SK-N-DZ (cell line): ENCODE results near the gene UNG. TPM values are rescaled to one million over a fixed set of nuclear protein-coding genes. Genes with fewer than 3 reads are reported as not detected.
A peak's percentile ranks its signal among the peaks of the same experiment; 100 is the strongest.
"Not testable (repeated sequence)": the region's sequence is repeated elsewhere in the genome, so short reads cannot be mapped to it uniquely, and the experiment has no call there.

Experiments used
- DNase-seq: peaks from one replicate; pipeline ENCODE4 v3.0.0-alpha.2; 2015; ENCODE audit warnings: low spot score
- polyA plus RNA-seq, 2 experiments: library from polyadenylated mRNA; depleted of rRNA; stranded (reverse); fragments of >200 nt; gene quantifications; 2 replicates each; pipeline ENCODE4 v1.2.3, GENCODE V29; 2014

The UNG gene
- 143 and 207 TPM in 2 replicates for polyA plus RNA-seq (2014; cell fraction: cytosol; rRNA removed)
- 139 and 180 TPM in 2 replicates for polyA plus RNA-seq (2014; cell fraction: nucleus; rRNA removed)

DNA sequence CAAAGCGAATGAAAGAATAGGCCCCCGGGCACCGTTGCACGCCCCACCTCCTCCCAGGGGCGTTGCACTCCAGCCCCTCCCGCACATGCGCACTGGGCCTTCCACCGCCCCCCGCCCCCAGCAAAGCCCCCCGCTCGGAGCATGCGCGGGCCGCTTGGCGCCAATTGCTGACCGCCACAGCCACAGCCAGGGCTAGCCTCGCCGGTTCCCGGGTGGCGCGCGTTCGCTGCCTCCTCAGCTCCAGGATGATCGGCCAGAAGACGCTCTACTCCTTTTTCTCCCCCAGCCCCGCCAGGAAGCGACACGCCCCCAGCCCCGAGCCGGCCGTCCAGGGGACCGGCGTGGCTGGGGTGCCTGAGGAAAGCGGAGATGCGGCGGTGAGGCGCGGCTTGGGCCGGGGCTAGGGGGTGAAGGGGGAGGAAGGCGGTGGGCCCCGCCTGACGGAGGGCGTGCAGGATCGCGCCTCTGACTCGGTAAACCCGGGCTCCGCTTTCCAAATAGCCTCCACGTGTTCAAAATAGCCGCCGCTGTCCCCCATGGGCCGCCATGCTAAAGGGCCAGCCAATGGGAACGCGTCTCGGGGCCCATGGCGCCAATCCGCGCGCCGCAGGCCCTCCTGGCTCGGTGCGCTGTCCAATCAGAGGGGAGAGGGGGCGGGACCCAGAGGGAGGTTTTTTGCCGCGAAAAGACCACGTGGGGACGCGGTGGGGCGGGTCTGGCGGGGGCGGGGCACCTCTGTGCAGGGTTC, at the start of gene UNG:
TSS of gene UNG (plus strand) at position 163 of the 748 bp plus-strand sequence. CDS start at position 246, 83 bp downstream.
- peak; percentile 95 for DNase-seq

DNA sequence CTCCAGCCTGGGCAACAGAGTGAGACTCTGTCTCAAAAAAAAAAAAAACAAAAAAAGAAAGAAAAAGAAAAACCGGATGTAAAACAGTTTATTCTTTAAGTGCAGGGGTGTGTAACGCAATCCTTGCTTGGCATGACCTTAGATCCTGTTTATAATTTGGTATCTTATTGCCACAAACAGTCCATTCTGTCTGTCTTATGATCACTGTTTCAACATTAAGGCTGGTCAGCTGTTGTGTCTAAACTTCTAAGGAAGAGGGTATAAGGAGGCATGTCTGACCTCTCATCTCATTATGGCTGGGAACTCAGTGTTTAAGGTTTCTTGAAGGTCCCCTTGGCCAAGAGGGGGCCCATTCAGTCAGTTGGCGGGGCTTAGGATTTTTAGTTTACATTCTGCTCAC, 48.7 kb upstream of the UNG start:
- not testable (repeated sequence) for DNase-seq

- DNase-seq: not testable (repeated sequence)
Measured at GRCh38 chr12:109049794-109050193, 47.6 kb upstream of the UNG start.

DNA sequence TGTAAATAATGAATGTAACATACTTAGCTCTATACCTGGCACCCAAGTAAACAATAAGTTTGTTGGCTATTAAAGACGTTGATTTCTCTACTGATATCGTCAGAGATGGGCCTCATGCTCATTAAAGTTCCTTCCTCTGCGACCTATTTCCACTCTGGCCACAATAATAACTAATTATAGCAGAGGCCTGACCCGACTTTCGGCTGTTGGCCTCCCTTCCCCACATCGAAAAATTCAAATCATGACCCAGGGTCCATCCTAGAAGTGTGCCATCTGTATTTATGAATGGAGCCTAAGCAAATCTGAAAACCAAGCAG, 45.3 kb upstream of the UNG start:
- DNase-seq: no peak

- DNase-seq: peak; percentile 86
Measured at GRCh38 chr12:109052414-109053323, 44.7 kb upstream of the UNG start, which contains the start of gene USP30. Gene USP30 (plus strand): TSS chr12:109052576. CDS start chr12:109052679, 103 bp downstream.

DNA sequence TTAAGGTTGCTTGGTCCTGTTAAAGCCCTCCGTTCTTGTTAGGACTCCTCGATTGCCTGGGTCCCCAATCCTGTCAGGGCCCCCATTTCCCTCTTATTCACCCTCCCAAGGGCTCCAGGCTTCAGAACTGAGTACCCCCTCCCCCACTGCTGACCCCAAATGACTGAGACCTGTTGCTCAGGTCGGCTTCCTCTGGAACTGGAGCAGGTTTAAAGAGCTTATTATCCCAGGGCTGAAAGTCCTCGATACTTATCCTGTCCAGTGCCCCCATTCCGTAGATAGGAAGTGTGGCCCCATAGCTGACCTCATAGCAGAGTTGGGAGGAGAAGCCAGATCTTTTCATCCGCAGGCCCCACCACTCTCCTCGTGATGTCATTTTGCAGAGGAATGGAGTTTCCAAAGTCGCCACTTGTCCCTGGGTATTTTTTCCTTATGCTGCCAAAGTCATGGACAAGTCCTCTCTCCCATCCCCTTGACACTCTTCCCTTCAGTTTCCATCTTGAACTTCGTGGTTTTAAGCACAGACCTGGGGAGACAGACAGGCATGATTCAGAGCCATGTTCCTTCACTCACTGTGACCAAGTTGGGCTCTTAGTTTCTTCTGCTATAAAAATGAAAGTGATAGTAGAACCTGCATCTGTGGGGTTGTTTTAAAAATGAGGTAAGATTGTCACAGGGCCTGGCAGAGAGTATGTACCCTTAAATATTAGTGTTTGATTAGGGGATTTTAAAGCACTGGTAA, 43.8 kb upstream of the UNG start:
- DNase-seq: no peak

DNA sequence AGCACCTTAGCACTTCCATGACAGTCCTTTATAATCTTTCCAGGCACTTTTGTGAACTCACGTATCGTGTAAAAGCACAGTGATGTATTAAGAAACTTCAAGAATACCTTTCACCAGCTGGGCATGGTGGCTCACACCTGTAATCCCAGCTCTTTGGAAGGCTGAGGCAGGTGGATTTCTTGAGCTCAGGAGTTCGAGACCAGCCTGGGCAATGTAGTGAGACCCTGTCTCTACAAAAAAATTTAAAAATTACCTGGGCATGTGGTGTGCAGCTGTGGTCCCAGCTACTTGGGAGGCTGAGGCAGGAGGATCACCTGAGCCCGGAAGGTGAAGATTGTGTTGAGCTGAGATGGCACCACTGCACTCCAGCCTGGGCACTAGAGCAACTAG, 43.3 kb upstream of the UNG start:
- not testable (repeated sequence) for DNase-seq

- DNase-seq: no peak
Measured at GRCh38 chr12:109054520-109054919, 42.9 kb upstream of the UNG start.

GRCh38 chr12:109056891-109057290, 40.5 kb upstream of the UNG start:
- no peak for DNase-seq

- DNase-seq: no peak
Measured at GRCh38 chr12:109057376-109057775, 40.0 kb upstream of the UNG start.

DNA sequence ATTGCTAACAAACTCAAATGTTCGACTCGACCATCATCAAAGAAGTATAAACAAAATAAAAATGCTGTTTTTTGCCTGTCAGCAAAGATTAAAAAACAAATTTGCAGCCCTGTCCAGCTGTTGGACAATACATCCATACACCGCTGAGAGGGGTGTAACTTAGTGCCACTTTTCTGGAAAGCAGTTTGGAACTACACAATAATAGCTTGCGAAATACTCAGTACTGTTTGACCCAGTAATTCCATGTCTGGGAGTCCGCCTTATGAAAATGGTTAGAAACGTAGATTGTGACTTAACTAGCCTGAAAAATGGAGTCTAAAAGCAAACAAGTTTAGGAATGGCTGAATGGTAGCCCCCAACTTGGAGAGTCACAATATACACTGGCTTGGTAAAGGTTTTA, 38.6 kb upstream of the UNG start:
- DNase-seq: no peak

GRCh38 chr12:109064143-109064542, 33.3 kb upstream of the UNG start:
- DNase-seq: no peak

DNA sequence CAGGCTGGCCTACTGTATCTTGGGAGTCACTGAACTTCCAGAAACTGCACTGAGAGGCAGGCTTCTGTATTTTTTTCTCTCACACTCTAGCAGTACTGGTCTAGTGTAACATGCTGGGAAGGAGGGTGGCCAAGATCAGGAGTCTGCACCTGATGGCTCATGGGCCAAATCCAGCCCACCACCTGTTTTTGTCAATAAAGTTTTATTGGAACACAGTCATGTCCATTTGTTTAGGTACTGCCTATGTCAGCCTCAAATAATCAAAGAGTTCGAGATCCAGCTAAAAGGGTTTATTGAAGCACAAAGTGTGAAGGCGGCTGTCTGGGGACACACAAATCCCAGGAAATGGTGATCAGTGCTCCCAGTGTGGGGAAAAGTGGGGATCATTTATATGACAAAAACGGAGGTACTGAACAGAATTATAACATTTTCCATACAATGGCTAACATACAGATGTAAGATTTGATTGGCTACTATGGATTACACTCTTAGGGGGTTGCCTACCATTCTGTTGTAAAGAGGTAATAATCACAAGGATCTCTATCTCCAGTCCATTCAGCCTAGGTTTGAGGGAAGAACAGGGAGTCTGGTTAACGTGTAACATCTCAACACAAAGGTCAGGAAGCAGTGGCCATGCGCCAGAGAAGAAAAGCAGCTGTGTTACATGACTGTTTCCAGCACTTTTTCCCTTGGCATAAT, 32.1 kb upstream of the UNG start:
- DNase-seq: no peak

GRCh38 chr12:109065853-109066193, 31.6 kb upstream of the UNG start:
- DNase-seq: no peak

GRCh38 chr12:109069307-109070271, 27.8 kb upstream of the UNG start:
- DNase-seq: no peak

GRCh38 chr12:109074866-109075265, 22.5 kb upstream of the UNG start:
- no peak for DNase-seq

DNA sequence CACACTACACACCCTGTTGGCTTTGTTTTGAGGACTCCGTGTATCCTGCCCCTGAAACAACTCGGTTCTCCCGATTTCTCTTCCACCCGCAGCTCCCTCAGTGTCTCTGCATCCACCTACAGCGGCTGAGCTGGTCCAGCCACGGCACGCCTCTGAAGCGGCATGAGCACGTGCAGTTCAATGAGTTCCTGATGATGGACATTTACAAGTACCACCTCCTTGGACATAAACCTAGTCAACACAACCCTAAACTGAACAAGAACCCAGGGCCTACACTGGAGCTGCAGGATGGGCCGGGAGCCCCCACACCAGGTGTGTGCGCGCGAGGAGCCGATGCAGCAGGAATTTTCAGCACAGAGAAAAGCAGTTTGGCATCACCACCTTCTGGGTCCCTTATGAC, 14.6 kb upstream of the UNG start:
- no peak for DNase-seq

DNA sequence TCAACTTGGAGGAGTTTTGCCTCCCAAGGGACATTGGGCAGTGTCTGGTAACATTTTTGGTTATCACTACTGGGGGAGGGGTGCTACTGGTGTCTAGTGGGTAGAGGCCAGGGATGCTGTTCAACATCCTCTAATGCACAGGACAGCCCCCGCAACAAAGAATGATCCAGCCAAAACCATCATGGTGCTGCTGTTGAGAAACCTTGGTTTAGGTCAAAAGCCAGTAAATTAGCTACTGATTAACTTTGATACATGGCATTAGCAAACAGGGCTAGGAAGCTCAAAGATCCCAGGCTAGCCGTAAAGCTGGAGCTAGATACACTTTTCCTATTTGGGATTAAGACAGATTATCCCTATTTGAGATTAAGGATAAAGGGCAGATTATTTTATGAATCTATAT, 13.0 kb upstream of the UNG start:
- DNase-seq: no peak

- no peak for DNase-seq
Measured at GRCh38 chr12:109085590-109085989, 11.8 kb upstream of the UNG start.

GRCh38 chr12:109087250-109087649, 10.1 kb upstream of the UNG start:
- no peak for DNase-seq
